ENCODE measurements around the gene APOBEC3B.
"Not testable (repeated sequence)": the region's sequence is repeated elsewhere in the genome, so short reads cannot be mapped to it uniquely, and the experiment has no call there.

The APOBEC3B gene

GRCh38 chr22:39030705-39031104 lies 48.6 kb downstream of the APOBEC3B start:
- TF ChIP-seq BACH2 (CRISPR knock-in tag; IDR thresholded peaks at IDR 0.05; ENCODE audit: borderline replicate concordance) = no peak
- TF ChIP-seq ZFP30 (CRISPR knock-in tag; IDR thresholded peaks at IDR 0.05) = no peak
- TF ChIP-seq ZNF70 (CRISPR knock-in tag; IDR thresholded peaks at IDR 0.05) = no peak
- TF ChIP-seq, protein P1, sequence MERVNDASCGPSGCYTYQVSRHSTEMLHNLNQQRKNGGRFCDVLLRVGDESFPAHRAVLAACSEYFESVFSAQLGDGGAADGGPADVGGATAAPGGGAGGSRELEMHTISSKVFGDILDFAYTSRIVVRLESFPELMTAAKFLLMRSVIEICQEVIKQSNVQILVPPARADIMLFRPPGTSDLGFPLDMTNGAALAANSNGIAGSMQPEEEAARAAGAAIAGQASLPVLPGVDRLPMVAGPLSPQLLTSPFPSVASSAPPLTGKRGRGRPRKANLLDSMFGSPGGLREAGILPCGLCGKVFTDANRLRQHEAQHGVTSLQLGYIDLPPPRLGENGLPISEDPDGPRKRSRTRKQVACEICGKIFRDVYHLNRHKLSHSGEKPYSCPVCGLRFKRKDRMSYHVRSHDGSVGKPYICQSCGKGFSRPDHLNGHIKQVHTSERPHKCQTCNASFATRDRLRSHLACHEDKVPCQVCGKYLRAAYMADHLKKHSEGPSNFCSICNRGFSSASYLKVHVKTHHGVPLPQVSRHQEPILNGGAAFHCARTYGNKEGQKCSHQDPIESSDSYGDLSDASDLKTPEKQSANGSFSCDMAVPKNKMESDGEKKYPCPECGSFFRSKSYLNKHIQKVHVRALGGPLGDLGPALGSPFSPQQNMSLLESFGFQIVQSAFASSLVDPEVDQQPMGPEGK (CRISPR knock-in tag; IDR thresholded peaks at IDR 0.05; ENCODE audit: borderline replicate concordance) = no peak
- TF ChIP-seq OSR1 (CRISPR knock-in tag; IDR thresholded peaks at IDR 0.05) = no peak
- TF ChIP-seq ZNF8 (CRISPR knock-in tag; IDR thresholded peaks at IDR 0.05) = no peak
- TF ChIP-seq ZNF565 (CRISPR knock-in tag; conservative IDR thresholded peaks at IDR 0.05; ENCODE audit: low read depth) = no peak
- TF ChIP-seq ZC3H10 (CRISPR knock-in tag; IDR thresholded peaks at IDR 0.05) = no peak
- no peak for TF ChIP-seq ZFP3 (CRISPR knock-in tag; IDR thresholded peaks at IDR 0.05)
- TF ChIP-seq GLIS3 (CRISPR knock-in tag; IDR thresholded peaks at IDR 0.05) = no peak
- no peak for TF ChIP-seq CSRNP3 (CRISPR knock-in tag; IDR thresholded peaks at IDR 0.05)
- TF ChIP-seq, protein P2, sequence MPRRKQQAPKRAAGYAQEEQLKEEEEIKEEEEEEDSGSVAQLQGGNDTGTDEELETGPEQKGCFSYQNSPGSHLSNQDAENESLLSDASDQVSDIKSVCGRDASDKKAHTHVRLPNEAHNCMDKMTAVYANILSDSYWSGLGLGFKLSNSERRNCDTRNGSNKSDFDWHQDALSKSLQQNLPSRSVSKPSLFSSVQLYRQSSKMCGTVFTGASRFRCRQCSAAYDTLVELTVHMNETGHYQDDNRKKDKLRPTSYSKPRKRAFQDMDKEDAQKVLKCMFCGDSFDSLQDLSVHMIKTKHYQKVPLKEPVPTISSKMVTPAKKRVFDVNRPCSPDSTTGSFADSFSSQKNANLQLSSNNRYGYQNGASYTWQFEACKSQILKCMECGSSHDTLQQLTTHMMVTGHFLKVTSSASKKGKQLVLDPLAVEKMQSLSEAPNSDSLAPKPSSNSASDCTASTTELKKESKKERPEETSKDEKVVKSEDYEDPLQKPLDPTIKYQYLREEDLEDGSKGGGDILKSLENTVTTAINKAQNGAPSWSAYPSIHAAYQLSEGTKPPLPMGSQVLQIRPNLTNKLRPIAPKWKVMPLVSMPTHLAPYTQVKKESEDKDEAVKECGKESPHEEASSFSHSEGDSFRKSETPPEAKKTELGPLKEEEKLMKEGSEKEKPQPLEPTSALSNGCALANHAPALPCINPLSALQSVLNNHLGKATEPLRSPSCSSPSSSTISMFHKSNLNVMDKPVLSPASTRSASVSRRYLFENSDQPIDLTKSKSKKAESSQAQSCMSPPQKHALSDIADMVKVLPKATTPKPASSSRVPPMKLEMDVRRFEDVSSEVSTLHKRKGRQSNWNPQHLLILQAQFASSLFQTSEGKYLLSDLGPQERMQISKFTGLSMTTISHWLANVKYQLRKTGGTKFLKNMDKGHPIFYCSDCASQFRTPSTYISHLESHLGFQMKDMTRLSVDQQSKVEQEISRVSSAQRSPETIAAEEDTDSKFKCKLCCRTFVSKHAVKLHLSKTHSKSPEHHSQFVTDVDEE (CRISPR knock-in tag; IDR thresholded peaks at IDR 0.05) = no peak
- no peak for TF ChIP-seq TOX (CRISPR knock-in tag; IDR thresholded peaks at IDR 0.05; ENCODE audit: borderline replicate concordance)
- TF ChIP-seq RARB (CRISPR knock-in tag; IDR thresholded peaks at IDR 0.05) = no peak
- no peak for TF ChIP-seq ISL1 (CRISPR knock-in tag; IDR thresholded peaks at IDR 0.05)
- no peak for TF ChIP-seq TCF4 (CRISPR knock-in tag; IDR thresholded peaks at IDR 0.05; ENCODE audit: borderline replicate concordance)
- TF ChIP-seq PPARA (CRISPR knock-in tag; IDR thresholded peaks at IDR 0.05; ENCODE audit: borderline replicate concordance) = no peak
- TF ChIP-seq, protein P3, sequence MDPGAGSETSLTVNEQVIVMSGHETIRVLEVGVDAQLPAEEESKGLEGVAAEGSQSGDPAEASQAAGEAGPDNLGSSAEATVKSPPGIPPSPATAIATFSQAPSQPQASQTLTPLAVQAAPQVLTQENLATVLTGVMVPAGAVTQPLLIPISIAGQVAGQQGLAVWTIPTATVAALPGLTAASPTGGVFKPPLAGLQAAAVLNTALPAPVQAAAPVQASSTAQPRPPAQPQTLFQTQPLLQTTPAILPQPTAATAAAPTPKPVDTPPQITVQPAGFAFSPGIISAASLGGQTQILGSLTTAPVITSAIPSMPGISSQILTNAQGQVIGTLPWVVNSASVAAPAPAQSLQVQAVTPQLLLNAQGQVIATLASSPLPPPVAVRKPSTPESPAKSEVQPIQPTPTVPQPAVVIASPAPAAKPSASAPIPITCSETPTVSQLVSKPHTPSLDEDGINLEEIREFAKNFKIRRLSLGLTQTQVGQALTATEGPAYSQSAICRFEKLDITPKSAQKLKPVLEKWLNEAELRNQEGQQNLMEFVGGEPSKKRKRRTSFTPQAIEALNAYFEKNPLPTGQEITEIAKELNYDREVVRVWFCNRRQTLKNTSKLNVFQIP (CRISPR knock-in tag; IDR thresholded peaks at IDR 0.05; ENCODE audit: borderline replicate concordance, low read depth) = no peak
- ATAC-seq = no peak

GRCh38 chr22:39031434-39032295 lies 49.5 kb downstream of the APOBEC3B start:
- not testable (repeated sequence) for ATAC-seq

- ATAC-seq = not testable (repeated sequence)
These were observed 54.9 kb downstream of the APOBEC3B start for GRCh38 chr22:39037071-39037470.

DNA sequence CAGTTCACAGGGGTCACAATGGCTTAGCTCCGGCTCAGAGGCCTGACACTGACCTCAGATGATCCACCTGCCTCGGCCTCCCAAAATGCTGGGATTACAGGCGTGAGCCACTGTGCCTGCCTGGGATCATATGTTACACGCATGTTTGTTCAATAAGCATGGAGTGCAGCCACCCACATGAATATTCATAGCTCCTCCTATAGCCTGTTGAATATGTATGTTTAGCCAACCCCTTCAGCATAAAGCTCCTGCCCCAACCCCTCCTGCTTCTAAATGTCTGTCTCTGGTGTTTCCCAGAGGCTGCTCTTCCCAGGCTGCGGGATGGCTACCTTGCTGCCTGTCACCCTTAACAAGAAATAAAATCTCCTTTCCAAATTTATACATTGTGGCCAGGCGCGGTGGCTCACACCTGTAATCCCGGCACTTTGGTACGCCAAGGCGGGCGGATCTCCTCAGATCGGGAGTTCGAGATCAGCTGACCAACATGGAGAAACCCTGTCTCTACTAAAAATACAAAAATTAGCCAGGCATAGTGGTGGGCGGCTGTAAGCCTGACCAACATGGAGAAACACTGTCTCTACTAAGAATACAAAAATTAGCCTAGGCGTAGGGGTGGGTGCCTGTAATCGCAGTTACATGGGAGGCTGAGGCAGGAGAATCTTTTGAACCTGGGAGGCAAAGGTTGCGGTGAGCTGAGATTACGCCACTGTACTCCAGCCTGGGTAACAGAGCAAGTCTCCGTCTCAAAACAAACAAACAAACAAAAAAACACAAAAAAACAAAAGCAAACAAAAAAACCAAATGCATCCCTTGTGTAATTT lies 57.4 kb downstream of the APOBEC3B start:
- ATAC-seq = no peak
- TF ChIP-seq TCF4 (CRISPR knock-in tag; IDR thresholded peaks at IDR 0.05; ENCODE audit: borderline replicate concordance) (no peak), ESRRG (CRISPR knock-in tag; IDR thresholded peaks at IDR 0.05) (no peak), ZNF565 (CRISPR knock-in tag; conservative IDR thresholded peaks at IDR 0.05; ENCODE audit: low read depth) (no peak), SNAI2 (CRISPR knock-in tag; IDR thresholded peaks at IDR 0.05) (no peak), ZFP30 (CRISPR knock-in tag; IDR thresholded peaks at IDR 0.05) (no peak), ZNF8 (CRISPR knock-in tag; IDR thresholded peaks at IDR 0.05) (no peak), CSRNP3 (CRISPR knock-in tag; IDR thresholded peaks at IDR 0.05) (no peak)
- TF ChIP-seq, protein P4, sequence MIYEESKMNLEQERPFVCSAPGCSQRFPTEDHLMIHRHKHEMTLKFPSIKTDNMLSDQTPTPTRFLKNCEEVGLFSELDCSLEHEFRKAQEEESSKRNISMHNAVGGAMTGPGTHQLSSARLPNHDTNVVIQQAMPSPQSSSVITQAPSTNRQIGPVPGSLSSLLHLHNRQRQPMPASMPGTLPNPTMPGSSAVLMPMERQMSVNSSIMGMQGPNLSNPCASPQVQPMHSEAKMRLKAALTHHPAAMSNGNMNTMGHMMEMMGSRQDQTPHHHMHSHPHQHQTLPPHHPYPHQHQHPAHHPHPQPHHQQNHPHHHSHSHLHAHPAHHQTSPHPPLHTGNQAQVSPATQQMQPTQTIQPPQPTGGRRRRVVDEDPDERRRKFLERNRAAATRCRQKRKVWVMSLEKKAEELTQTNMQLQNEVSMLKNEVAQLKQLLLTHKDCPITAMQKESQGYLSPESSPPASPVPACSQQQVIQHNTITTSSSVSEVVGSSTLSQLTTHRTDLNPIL (CRISPR knock-in tag; IDR thresholded peaks at IDR 0.05; ENCODE audit: low read depth) = no peak
- TF ChIP-seq, protein P3 (CRISPR knock-in tag; IDR thresholded peaks at IDR 0.05; ENCODE audit: borderline replicate concordance, low read depth) = no peak

- ATAC-seq = not testable (repeated sequence)
These were observed 58.0 kb downstream of the APOBEC3B start for GRCh38 chr22:39040155-39040537.
